Stimulated activated CD4-positive, alpha-beta T cell treated with anti-CD3 and anti-CD28 coated beads, Interleukin-2, amount 100 ng/mL, for 24 hours (primary cell): Measurements from ENCODE around the gene KRT2.
A peak's percentile ranks its signal among the peaks of the same experiment; 100 is the strongest.

Source experiments
- DNase-seq, 2 donors: peaks; one replicate each; pipeline ENCODE4 v3.0.0-alpha.2; 2020

The KRT2 gene

DNA sequence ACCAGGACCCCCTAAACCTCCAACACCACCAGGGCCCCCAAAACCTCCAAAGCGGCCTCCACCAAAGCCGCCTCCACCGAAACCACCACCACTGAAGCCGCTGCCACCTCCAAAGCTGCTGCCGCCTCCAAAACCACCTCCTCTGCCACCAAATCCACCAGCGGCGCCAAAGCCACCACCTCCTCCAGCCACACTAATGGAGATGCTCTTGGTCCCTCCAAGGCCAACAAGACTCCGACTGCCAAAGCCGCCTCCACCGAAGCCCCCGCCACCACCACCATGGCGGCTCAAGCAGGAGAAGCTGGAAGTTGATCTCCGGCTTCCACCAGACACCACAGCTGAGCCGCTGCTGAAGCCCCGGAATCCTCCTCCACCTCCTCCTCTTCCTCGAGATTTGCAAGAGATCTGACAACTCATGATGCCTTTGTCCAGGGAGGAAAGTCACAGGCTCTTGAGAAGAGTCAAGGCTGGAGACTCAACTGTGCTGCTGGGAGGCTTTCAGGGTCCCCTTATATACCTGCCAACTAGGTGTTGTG is at the start of gene KRT2:
Gene KRT2, minus strand, starts transcription at position 486 of the 536 bp plus-strand sequence. Its CDS starts 69 bp downstream, at position 417.
- DNase-seq: no peak

DNA sequence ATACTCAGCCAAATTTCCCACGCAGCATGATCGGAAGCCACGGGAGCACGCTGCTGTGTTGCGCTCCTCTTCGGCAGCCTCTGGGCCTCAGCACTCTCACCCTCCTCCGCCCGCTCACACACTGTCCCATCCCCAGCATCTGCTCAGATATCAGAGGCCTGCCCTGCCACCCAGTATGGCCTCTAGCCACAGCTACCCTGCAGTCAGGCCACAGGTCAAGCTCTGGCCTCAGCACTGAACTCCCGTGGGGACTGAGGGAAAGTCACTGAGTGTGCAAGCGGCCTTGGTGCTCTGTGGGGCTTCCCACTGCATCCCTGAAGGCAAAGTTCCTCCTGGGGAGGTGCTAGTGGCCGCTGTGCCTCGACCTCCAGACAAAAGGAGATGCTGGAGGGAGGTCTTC is 49.3 kb upstream of the KRT2 start:
- DNase-seq: no peak

DNA sequence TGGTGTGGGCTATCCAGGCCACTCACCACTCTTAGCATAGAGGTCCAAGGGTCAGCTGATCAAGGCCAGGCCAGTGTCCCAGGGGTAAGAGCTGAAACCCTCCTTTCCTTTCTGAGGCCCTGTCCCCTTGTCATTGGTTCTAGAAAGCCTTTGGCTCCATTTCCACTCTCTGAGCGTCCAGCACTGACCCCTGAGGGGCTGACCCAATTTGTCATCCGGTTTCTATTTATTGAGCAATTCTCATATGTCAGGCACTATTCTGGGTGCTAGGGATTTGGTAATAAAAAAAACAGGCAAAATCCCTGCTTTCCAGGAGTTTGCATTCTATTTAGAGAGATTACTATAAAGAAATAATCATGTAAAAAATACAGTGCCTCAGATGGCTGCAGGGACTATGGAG is 47.9 kb upstream of the KRT2 start:
- no peak for DNase-seq

DNA sequence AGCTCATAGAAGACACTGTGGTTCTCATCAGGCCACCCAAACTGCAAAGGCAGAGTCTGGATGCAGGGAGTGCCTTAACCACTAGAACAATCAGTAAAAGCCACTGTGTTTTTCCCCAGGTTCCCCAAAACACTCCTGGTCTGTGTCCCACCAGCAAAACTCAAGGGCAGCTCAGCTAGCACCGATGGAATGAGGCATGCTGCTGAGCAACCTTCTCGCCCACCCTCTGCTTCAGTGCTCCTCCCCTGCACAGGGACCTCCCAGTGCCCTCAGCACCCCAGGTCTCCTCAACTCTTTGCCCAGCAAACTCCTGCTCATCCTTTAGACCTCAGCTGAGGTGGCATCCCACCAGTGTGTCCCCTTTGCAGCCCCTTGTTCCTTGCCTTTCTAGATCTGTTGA is 47.4 kb upstream of the KRT2 start:
- DNase-seq: no peak

DNA sequence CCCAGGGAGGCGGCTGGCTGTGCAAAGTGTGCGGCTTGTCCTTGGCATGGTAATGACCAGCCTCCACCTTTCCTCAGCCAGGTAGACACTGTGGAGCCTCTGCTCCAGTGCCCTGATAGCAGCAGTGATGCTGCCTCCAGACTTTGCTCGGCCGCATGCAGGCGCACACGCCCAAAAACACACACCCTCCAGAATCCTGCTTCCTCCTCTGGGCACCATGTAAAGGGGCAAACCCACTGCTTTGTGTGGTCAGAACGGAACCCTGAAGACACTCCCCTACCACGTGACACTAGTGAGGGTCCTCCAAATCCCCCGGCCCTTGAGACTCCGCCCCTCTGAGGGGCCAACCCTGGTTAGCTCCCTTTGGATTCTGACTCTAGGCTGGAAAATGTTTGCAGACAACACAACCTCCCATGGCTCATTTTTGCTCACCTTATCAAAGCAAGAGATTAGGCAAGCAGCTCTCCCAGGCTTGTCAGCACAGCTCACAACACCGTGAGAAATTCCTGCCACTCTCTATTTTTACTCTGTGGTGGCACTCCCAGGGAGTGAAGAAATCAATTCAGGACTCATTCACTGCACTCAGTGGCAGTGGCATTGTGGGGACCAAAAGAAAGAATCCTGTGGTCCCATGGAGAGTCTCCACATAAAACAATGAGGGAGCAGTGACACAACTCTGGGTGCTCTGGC is 46.8 kb upstream of the KRT2 start:
- no peak for DNase-seq

DNA sequence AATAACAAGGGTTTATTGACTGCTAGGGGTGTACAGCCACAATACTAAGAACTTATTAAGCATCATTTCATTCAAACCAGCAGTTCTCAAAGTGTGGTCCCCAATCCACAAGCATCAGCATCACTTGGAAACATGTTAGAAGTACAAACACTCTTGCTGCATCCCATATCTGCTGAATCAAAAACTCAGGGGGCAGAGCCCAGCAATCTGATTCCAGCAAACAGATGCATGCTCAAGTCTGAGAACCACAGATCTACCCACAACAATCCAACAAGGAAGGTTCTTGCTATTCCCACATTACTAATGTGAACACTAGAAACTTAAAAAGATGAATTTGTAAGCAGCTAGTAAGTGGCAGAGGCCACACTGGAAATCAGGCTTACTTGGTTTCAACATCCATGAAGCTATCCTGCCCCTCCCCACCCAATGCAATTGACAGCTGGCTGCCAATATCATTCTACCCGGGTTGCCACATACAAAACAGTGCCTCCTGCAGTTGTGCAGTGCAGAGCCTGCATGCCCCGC is 45.1 kb upstream of the KRT2 start:
- no peak for DNase-seq

DNA sequence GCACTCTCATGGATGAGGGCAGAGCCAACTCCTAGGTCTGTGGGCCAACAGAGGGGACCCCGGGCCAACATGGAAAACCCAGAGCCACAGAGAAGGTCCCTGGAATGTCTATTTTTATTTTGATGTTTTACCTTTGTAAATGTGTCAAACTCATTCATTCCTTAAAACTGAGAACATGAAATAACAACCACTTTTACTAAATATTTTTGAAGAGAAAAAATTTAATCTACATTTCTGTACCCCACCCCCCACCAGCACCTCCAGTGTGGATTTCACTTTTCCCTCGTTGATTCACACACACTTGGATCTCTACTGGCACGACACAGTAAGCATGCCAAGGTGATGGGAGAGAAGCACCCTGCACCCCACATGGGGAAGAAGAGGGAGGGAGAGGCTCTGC is 44.6 kb upstream of the KRT2 start:
- DNase-seq: no peak

DNA sequence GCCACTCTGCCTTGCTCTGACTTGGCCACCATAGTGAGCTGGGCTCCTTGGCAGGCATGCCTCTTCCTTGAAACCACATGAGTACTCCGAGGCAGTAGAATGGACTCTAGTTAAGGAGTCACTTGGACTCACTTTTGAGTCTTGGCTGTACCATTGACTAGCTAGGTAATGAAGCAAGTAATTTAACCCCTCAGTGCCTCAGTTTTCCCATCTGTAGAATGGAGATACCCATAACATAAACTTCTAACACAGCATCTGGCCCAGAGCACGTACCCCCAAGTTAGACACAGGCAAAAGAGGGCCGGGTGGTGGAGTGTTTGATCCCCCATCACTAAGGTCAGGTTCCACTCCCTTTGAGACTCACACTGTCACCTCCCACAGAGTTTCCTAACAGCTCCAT is 43.0 kb upstream of the KRT2 start:
- no peak for DNase-seq

DNA sequence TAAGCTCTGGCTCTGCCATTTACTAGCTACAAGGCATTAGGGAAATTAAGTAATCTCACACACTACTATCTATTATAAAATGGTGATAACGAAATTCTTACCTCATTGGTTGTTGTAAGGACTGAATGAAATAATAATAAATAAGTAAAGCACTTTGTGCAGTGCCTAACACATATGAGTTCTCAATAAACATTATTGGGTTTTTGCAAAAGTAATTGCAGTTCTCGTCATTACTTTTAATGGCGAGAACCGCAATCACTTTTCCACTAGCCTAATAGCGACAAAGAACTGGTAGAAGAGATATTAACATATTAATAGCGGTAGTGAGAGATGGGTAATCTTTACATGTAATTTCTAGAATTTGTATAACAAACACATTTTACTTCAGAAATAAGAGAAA is 42.1 kb upstream of the KRT2 start:
- DNase-seq: no peak

DNA sequence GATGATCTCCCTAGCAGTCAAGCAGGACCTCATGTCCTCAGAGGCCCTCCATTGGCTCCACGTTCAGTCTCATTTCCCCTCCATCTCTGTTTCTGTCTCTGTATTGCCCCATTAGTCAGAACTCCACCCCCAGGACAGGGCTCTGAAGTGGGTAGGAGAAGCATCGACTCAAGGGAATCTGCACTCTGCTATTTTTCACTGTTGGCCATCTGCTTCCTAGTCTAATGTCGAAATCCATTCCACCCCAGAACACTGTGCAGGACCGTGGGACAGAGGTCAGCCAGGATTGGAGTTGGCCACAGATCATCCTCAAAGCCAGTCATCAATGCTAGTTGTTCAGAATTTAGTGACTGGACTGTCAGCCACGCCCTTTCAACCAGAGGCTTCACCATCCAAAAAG is 41.2 kb upstream of the KRT2 start:
- no peak for DNase-seq

DNA sequence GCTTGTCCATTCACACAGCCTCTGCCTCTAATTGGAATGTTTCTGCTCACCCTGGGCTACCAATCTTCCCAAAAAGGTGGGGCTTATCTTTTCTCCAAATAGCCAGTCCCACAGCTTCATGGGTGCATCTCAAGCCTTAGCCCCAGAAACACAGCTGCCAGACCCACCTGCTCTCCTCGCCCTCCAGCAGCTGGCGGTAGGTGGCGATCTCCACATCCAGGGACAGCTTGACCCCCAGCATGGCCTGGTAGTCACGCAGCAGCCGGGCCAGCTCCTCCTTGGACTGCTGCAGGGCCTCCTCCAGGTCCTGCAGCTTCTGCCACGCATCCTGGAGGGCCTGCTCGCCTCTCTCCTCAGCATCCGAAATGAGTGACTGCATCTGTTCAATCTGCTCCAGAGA is 40.2 kb upstream of the KRT2 start:
- no peak for DNase-seq

DNA sequence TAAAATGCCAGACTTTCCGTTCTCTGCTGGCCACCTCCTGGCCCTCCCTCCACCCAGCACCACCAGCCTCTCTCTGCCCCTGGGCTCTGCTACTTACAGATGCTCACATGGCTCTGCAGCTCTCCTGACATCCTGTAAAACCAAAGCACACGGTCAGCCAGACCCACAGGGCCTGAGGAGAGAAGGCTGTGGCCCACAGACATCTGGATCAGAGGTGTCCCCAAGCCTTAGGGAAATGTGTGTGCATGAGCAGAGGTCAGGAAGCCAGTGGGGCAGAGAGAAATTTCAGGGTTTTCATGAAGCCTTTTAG is 39.8 kb upstream of the KRT2 start:
- no peak for DNase-seq

DNA sequence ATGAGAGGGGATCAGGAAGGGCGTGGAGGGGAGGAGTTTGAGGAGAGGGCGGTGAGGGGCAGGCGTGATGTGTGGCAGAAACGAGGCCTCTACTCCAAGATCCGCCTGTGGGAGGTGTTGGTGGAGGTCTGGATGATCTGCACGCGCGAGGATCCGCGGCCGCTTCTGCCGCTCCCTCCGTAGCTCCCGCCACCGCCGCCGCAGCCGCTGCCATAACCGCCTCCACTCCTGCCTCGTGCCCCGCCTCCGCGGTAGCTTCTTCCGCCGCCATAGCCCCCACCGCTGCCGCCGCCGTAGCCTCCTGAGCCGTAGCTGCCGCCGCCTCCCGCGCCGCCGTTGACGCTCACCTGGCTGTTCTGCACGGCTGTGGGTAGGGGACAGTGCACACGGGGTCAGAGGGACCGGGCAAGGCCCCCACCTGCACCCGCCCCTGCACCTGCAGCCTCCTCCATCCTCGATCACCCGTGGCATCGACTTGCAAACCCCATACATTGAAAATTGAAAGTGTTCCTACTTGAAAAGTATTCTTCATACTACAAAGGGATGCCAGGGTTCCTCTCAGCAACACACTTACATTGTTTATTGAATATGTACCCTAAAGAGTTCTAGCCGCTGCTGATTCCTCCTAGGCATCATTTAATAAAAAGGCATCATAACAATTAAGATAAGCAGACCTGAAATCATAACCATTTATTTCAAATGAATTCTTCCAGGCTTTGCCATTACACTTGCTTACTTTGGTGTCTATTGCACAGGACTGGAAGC is 39.2 kb upstream of the KRT2 start:
- DNase-seq: peak; percentile 60 to 64

DNA sequence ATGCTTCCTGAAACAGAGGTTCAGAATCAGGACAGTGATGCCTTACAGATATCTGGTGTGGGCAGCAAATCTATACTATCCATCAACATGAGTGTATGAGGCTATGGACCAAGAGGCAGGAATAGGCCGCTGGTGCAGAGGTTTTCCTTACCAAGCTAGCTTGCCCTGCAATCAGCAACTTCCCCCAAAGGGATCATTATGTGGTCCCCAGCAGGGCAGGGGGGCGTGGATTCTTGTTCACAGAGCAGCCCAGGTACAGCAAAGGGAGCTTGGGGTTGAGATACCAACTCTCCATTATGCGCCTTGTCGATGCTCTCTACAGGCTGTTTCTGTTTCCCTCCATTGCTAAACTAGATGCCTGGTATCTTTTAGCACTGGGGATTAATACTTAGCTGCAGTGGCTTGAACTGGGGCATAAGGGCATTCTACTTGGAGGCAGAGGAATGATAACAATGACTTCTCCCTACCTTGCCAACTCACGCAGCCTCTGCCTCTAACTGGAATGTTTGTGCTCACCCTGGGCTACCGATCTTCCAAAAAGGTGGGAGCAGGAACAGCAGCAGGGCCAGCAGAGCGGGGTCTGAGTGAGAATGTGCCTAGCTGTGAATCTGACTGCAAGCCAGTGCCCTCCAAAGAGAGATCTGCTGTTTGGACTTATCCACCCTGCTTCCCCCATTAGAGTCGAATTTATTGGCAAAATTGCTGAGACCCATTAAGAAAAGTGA is 38.5 kb upstream of the KRT2 start:
- no peak for DNase-seq

DNA sequence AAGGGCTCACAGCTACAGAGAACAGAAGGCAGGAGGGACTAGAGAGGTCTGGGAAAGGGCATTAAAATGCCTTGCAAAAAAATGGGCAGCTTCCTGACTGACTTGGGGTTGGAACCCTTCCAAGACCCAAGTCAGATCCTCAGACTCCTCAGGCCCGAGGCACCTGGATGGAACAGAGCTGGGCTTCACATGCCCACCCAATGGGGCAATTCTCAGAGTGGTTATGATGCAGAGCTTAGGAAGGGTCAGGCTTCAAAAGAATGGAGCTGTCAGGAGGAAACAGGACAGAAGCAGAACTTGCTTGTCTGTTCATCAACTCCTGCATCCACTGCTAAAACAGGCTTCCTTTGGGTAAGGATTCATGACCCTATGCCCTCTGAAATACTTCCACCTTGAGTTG is 37.9 kb upstream of the KRT2 start:
- no peak for DNase-seq

DNA sequence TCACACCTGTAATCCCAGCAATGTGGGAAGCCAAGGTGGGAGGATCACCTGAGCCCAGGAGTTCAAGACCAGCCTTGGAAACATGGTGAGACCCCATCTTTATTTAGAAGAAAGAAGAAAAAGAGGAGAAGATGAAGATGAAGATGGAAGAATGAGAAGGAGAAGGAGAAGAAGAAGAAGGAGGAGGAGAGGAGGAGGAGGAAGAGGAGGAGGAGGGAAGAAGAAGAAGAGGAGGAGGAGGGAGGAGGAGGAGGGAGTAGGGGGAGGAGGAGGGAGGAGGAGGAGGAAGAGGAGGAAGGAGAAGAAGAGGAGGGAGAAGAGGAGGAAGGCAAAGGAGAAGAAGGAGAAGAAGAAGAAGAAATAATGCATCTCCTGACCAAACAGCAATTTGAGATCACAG is 37.2 kb upstream of the KRT2 start:
- no peak for DNase-seq

DNA sequence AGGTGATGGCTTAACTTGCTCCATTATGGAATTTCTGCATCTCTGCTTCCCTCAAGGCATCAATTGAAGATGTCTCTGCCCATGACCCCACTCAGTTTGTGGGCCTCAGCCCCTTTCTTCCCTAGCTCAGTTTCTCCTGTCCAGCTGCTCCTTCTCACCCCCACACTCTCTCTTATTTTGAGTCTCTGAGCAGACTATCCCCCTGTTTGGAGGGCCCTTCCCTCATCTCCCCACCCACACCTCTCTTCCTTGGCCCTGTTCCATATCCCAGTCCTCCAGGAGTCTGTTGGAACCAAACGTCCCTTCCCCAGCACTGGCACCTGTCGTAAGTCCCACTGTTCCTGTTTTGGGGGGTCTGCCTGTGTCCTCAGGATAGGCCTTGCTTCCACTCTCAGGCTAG is 36.5 kb upstream of the KRT2 start:
- no peak for DNase-seq

DNA sequence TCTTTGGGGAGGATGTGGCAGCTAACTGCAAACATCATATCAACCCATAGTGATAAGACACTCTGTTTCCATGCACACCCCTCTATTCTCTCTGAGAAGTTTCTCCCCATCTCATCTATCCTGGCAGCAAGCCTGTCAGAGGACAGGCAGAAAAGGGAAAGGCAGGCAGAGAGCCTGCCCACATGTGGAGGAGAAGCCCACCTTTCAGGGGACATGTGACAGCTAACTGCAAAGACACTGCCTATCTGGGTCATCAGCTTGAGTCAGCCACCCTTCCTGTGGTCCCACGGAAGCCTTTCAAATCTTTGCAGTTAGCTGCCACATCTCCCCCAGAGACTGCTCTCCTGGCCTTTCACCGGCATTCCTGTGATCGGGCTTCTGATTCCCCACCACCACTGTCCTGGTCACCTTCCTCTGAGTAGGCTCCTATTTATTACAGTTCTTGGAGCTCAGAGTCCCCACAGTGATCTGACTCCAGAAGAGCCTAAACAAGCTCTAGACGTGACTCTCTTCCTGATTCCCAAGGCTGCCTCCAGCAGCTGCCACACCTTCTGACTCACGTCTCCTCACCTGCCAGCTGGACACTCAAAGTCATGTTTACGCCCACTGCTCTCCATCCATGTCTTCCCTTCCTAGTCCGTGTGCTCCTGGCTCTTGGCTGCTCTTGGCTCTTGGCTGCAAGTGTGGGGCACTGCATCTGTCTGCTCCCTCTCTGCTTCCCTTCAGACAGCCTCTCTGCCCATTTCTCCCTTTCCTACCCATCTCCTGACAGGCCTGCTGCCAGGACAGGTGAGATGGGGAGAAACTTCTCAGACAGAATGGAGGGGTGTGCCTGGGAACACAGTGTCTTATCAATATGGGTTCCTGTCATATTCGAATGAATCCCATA is 35.7 kb upstream of the KRT2 start:
- no peak for DNase-seq

DNA sequence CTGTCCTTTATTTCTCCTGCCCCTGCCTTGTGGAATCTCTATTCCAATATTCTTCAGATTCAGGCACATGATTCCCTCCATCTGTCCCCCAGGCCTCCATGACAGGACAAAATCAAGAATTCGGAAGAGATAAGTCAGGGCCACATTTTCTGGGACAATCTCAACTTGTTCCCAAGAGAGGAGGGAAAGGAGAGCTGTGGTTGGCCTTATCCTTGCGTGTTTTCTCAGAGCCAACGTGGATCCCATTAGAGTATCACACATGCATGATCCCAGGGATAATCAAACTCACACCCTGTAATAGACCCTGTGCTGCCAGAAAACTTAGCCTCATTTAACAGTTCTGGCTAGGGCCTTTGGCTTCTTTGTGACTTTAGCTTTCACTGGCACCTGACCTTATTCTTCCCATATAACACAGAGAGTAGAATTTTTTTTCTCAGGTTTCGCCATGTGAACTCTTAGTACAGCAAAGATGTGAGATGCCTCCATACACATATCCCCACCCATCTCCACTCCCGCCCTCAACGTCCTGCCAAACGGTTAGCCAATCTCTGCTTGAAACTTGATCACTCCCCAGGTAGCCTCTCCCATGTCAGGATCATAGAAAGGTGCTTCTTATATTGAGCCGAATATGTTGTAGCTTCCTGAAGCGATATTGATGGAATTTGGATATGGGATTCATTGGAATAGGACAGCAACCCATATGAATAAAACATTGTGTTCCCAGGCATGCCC is 34.9 kb upstream of the KRT2 start:
- no peak for DNase-seq

DNA sequence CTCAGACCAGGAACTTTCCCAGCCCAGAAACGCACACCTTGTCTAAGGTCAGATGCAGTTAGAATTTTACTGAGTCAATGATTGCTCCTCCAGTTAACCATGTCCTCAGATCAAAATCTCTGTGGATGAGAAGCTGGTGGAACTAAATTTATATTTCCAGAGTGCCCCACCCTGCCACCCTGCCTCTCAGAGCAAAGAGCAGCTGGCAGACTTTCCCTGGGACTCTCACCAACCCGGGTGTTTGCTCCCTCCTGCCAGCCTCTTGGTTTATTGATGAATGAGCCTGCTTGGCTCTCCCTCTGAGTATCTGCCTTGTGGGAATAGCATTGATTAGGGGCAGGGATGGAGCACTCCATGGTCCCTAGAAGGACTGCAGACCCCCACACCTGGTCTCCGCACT is 34.1 kb upstream of the KRT2 start:
- DNase-seq: no peak

DNA sequence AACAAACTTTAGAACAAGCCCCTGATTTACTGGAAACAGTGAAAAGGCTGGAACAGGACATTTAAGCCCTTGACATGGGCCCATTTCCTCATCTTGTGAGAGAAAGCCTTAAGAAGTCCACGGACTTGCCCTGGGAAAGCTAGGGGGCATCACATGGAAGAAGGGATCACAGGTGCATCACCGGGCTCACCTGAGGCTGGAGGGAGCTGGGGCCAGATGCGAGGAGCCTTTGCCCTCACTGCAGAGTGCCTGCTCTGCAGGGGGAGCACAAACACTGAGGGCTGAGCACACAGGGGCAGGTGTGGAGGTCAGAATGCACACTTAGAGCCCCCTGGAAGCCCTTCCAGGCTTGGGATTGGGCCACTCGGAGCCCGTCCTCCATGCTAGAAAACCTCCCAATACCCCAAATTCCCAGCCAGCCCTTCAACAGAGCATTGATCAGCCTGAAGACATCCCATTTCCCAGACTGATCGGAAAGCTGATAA is 33.4 kb upstream of the KRT2 start:
- DNase-seq: no peak

DNA sequence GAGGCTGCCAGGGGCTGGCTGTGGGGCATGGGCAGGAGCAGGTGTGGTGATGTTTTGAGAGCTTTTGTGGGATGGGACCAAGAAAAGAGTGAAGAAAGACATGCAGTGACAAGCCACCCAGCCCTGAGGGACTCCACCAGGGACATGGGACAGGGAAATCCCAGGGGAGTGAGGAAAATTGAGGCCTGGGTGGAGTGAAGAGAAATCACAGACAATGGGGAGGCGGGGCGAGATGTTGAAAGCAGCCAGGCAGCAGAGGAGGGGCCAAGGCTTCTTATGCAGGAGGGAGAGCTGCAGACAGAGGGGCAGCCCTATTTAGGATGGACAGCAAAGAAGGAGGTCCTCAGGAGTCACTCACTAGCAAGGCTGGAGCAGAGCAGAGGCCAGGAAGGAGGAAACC is 32.4 kb upstream of the KRT2 start:
- no peak for DNase-seq
